Measurements from ENCODE around the gene RPL37.
"Not testable (repeated sequence)": the region's sequence is repeated elsewhere in the genome, so short reads cannot be mapped to it uniquely, and the experiment has no call there.

DNA sequence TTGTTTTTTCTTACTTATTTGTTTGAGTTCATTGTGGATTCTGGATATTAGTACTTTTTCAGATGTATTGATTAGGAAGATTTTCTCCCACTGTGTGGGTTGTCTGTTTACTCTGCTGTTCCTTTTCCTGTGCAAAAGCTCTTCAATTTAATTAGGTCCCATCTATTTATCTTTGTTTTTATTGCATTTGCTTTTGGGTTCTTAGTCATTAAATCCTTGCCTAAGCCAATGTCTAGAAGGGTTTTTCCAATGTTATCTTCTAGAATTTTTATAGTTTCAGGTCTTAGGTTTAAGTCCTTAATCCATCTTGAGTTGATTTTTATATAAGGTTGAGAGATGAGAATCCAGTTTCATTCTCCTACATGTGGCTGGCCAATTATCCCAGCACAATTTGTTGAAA, 40.7 kb downstream of the RPL37 start:
- TF ChIP-seq, protein P1, sequence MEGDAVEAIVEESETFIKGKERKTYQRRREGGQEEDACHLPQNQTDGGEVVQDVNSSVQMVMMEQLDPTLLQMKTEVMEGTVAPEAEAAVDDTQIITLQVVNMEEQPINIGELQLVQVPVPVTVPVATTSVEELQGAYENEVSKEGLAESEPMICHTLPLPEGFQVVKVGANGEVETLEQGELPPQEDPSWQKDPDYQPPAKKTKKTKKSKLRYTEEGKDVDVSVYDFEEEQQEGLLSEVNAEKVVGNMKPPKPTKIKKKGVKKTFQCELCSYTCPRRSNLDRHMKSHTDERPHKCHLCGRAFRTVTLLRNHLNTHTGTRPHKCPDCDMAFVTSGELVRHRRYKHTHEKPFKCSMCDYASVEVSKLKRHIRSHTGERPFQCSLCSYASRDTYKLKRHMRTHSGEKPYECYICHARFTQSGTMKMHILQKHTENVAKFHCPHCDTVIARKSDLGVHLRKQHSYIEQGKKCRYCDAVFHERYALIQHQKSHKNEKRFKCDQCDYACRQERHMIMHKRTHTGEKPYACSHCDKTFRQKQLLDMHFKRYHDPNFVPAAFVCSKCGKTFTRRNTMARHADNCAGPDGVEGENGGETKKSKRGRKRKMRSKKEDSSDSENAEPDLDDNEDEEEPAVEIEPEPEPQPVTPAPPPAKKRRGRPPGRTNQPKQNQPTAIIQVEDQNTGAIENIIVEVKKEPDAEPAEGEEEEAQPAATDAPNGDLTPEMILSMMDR (conservative IDR thresholded peaks at IDR 0.05 in 1 of 2, IDR thresholded peaks at IDR 0.05 in 1 of 2; ENCODE audit: low read depth in 1 of 2, low read length in 2 of 2), result not testable (repeated sequence)
- TF ChIP-seq EZH2 (IDR thresholded peaks at IDR 0.05; ENCODE audit: low read length, missing control alignments), result not testable (repeated sequence)
